Right lobe of liver (tissue), 6 donors: ENCODE data around the gene RGS11. TPM values are rescaled to one million over a fixed set of nuclear protein-coding genes. Genes with fewer than 3 reads are reported as not detected.

Source experiments
- ATAC-seq, 4 donors: fragments of 200-7000 bp; cut with Tn5 transposase; one replicate each; pipeline ENCODE4 v1.9.1; 2020; ENCODE audit warnings: mild to moderate bottlenecking in 4 of 4, moderate library complexity in 4 of 4
- DNase-seq, 3 donors: peaks; one replicate each; pipeline ENCODE4 v3.0.0-alpha.2; 2020
- H3K27ac ChIP-seq, 3 donors: fragments of 200-600 bp; one replicate each; pipeline ENCODE4 v1.8.0; 2022
- H3K27me3 ChIP-seq, 2 donors: fragments of 200-600 bp; one replicate each; pipeline ENCODE4 v1.8.0; 2022
- H3K36me3 ChIP-seq, 4 donors: fragments of 200-600 bp; sonication (generic) in 1 of 4; one replicate each; pipeline versions ENCODE4 v1.5.1 to v1.8.0; 2017 to 2022; ENCODE audit warnings: control low read depth in 1 of 4
- H3K4me1 ChIP-seq, 4 donors: fragments of 200-600 bp; sonication (generic) in 1 of 4; one replicate each; pipeline versions ENCODE4 v1.5.1 to v1.8.0; 2017 to 2022; ENCODE audit warnings: control low read depth in 1 of 4
- H3K4me3 ChIP-seq, 3 donors: fragments of 200-600 bp; one replicate each; pipeline ENCODE4 v1.8.0; 2022
- H3K9me3 ChIP-seq, 4 donors: fragments of 200-600 bp; sonication (generic) in 1 of 4; one replicate each; pipeline versions ENCODE4 v1.5.1 to v1.8.0; 2017 to 2022; ENCODE audit warnings: control low read depth in 1 of 4
- POLR2A ChIP-seq: fragments of 450-650 bp; IDR thresholded peaks from one replicate; pipeline ENCODE4 v1.6.1; 2017; ENCODE audit warnings: antibody characterized with exemption, mild to moderate bottlenecking
- WGBS: methylation state at CpG from one replicate; pipeline ENCODE4 v1.1.6; 2018; ENCODE audit warnings: low coverage, low lambda C conversion rate; ENCODE audit not compliant: insufficient coverage; ENCODE audit errors: missing lambda C conversion rate; 5-methylcytosine and 5-hydroxymethylcytosine counted together
- intact Hi-C, 2 donors: fragments of 100-400 bp; cut with DNase I; formaldehyde crosslinking; loops; one replicate each; pipeline versions ENCODE4 v1.11.2 to v1.14.1; 2022
- total RNA-seq, 6 experiments: library from RNA; depleted of rRNA in 2 of 6; stranded (reverse); fragments of >200 nt in 2 of 6; fragmentation: NEBNext Ultra II Directional in 3 of 6; extraction: Animal tissue kit (Norgen Biotek cat#: 25700) in 3 of 6; gene quantifications; one replicate each; pipeline versions ENCODE4 v1.1.0 to v1.2.4, GENCODE V29; 2016 to 2023
- TF ChIP-seq, protein P1 (sequence below), 4 donors: fragments of 200-600 bp in 3 of 4; fragments of 450-650 bp in 1 of 4; IDR thresholded peaks; one replicate each; pipeline versions ENCODE4 v1.5.1 to v1.8.0; 2016 to 2022; ENCODE audit warnings: antibody characterized with exemption in 4 of 4, mild to moderate bottlenecking in 2 of 4
- donor health status: DM: no; HTN: yes; CAD: no.
- donor health status: DM: no; HTN: no; CAD: no.
- donor health status: DM: no; HTN: no; CAD: no.
- donor health status: DM: no; HTN: yes; CAD: no.
- donor health status: DM: no; HTN: yes; CAD: no.

The RGS11 gene
- total RNA-seq, 6 experiments from 2014 or later: 0.37 to 1.3 (median 0.80) TPM

DNA sequence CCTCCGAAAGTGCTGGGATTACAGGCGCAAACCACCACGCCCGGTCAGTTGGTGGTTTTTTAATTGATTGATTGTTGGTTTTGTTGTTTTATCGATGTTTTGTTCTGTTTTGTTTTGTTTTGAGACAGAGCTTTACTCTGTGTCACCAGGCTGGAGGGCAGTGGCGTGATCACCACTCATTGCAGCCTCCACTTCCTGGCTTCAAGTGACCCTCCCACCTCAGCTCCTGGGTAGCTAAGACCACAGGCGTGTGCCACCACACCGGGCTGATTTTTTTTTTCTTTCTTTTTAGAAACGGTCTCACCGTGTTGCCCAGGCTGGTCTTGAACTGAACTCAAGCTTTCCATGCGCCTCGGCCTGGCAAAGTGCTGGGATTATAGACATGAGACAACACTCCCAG is 28.7 kb downstream of the RGS11 start:
- Histone ChIP-seq H3K4me3 (no peak overlapping the region), H3K27me3 (no peaks in the 10 kb centered on the region), H3K36me3 (peaks cover 0 to 10% (median 0%) of the 10 kb centered on the region in 4 donors), H3K4me1 (no peaks in the 10 kb centered on the region), H3K9me3 (no peaks in the 10 kb centered on the region), H3K27ac (no peak overlapping the region)
- no peak for ATAC-seq
- DNase-seq: peak in 1 of 3 donors; percentile 17
- intact Hi-C loops: no loop called here
- WGBS: 77% methylated on average over 5 of the region's 12 CpGs
- TF ChIP-seq POLR2A: no peak
- TF ChIP-seq, protein P1, sequence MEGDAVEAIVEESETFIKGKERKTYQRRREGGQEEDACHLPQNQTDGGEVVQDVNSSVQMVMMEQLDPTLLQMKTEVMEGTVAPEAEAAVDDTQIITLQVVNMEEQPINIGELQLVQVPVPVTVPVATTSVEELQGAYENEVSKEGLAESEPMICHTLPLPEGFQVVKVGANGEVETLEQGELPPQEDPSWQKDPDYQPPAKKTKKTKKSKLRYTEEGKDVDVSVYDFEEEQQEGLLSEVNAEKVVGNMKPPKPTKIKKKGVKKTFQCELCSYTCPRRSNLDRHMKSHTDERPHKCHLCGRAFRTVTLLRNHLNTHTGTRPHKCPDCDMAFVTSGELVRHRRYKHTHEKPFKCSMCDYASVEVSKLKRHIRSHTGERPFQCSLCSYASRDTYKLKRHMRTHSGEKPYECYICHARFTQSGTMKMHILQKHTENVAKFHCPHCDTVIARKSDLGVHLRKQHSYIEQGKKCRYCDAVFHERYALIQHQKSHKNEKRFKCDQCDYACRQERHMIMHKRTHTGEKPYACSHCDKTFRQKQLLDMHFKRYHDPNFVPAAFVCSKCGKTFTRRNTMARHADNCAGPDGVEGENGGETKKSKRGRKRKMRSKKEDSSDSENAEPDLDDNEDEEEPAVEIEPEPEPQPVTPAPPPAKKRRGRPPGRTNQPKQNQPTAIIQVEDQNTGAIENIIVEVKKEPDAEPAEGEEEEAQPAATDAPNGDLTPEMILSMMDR (IDR thresholded peaks at IDR 0.05): no peak

DNA sequence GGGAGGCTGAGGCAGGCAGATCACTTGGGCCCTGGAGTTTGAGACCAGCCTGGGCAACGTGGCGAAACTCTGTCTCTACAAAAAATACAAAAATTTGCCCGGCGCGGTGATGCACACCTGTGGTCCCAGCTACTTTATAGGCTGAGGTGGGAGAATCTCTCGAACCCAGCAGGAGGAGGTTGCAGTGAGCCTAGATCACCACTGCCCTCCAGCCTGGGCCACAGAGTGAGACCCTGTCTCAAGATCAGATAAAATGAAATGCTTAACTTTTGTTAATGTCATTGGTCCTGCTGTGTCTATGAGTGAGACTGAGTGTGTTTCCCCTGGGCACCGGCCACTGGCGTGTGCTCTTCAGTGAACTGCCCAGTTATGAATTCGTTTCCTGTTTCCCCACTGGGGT is 30.6 kb downstream of the RGS11 start:
- Histone ChIP-seq H3K27me3 (no peaks in the 10 kb centered on the region), H3K4me3 (no peak overlapping the region), H3K9me3 (no peaks in the 10 kb centered on the region), H3K36me3 (no peaks in the 10 kb centered on the region), H3K27ac (no peak overlapping the region), H3K4me1 (no peaks in the 10 kb centered on the region)
- WGBS: 83% methylated on average over 7 of the region's 9 CpGs
- TF ChIP-seq, protein P1 (IDR thresholded peaks at IDR 0.05): no peak
- no peak for TF ChIP-seq POLR2A
- no peak for ATAC-seq
- intact Hi-C loops: no loop called here
- no peak for DNase-seq

DNA sequence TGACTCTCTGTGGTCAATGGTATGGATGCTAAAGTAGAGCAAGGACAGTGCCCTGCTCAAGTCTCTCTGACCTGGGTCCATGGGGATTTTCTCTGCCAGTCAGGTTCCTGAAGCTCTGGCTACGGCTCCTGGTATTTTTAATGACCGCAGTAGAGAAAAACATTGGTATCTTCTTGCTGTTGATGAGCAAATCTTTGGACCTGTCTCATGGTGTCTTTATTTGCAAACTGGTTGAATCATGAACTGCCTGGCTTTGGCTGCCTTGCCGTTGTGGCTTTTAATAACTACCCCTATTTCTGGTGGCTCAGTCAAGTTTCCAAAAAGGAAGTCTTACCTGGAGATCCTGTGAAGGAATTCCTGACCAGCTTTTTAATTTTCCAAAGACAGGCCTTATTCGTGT is 32.4 kb downstream of the RGS11 start:
- ATAC-seq (no peak), DNase-seq (no peak)
- Histone ChIP-seq H3K4me3 (no peak overlapping the region), H3K9me3 (no peaks in the 10 kb centered on the region), H3K27me3 (no peaks in the 10 kb centered on the region), H3K27ac (no peak overlapping the region), H3K4me1 (no peaks in the 10 kb centered on the region), H3K36me3 (no peaks in the 10 kb centered on the region)
- WGBS: 74% methylated on average over 3 of the region's 4 CpGs
- intact Hi-C loops: no loop called here
- TF ChIP-seq POLR2A: no peak
- TF ChIP-seq, protein P1 (IDR thresholded peaks at IDR 0.05): no peak

DNA sequence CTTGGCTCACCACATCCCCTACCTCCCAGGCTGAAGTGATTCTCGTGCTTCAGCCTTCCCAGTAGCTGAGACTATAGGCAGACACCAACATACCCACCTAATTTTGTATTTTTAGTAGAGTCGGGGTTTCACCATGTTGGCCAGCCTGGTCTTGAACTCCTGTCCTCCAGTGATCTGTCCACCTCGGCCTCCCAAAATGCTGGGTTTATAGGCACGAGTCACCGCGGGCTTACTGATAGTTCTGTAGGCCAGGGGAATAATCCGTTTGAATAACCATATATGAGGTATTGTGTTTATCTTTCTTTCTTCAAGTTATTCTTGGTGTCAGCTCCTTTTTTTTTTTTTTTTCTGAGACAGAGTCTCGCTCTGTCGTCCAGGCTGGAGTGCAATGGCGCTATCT is 33.5 kb downstream of the RGS11 start:
- H3K4me1 ChIP-seq: no peaks in the 10 kb centered on the region
- no peak for ATAC-seq
- DNase-seq: no peak
- H3K9me3 ChIP-seq: no peaks in the 10 kb centered on the region
- 91% methylated on average over 9 of the region's 10 CpGs for WGBS
- no peaks in the 10 kb centered on the region for H3K36me3 ChIP-seq
- TF ChIP-seq, protein P1 (IDR thresholded peaks at IDR 0.05): no peak
- TF ChIP-seq POLR2A: no peak
- intact Hi-C loops: no loop called here
- H3K27me3 ChIP-seq: no peaks in the 10 kb centered on the region
- no peak overlapping the region for H3K27ac ChIP-seq
- H3K4me3 ChIP-seq: no peak overlapping the region

DNA sequence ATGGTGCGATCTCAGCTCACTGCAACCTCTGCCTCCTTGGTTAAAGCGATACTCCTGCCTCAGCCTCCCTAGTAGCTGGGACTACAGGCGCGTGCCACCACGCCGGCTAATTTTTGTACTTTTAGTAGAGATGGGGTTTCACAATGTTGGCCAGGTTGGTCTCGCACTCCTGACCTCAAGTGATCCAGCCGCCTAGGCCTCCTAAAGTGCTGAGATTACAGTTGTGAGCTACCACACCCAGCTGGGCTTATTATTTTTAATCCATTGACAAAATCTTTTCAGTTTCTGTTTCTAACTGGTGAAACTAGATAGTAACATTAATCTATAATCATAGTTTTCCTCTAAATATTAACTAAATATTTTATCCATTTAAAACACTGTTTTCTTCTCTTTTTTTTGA is 35.2 kb downstream of the RGS11 start:
- 35% methylated on average over 2 of the region's 8 CpGs for WGBS

More for the DNA sequence above, 35.2 kb downstream of the RGS11 start:
- H3K27me3 ChIP-seq: no peaks in the 10 kb centered on the region
- DNase-seq (no peak), ATAC-seq (no peak)
- TF ChIP-seq, protein P1 (IDR thresholded peaks at IDR 0.05): no peak
- no peak for TF ChIP-seq POLR2A
- H3K4me1 ChIP-seq: peaks cover 0 to 3% (median 0%) of the 10 kb centered on the region in 4 donors
- H3K9me3 ChIP-seq: no peaks in the 10 kb centered on the region
- intact Hi-C loops: no loop called here
- no peaks in the 10 kb centered on the region for H3K36me3 ChIP-seq
- no peak overlapping the region for H3K4me3 ChIP-seq
- H3K27ac ChIP-seq: no peak overlapping the region
